ENCODE results near the gene TNFRSF13B. TPM values are rescaled to one million over a fixed set of nuclear protein-coding genes. Genes with fewer than 3 reads are reported as not detected.

TNFRSF13B gene
- total RNA-seq, 4 donors from 2014 or later: 9.2 TPM; not detected in 3

DNA sequence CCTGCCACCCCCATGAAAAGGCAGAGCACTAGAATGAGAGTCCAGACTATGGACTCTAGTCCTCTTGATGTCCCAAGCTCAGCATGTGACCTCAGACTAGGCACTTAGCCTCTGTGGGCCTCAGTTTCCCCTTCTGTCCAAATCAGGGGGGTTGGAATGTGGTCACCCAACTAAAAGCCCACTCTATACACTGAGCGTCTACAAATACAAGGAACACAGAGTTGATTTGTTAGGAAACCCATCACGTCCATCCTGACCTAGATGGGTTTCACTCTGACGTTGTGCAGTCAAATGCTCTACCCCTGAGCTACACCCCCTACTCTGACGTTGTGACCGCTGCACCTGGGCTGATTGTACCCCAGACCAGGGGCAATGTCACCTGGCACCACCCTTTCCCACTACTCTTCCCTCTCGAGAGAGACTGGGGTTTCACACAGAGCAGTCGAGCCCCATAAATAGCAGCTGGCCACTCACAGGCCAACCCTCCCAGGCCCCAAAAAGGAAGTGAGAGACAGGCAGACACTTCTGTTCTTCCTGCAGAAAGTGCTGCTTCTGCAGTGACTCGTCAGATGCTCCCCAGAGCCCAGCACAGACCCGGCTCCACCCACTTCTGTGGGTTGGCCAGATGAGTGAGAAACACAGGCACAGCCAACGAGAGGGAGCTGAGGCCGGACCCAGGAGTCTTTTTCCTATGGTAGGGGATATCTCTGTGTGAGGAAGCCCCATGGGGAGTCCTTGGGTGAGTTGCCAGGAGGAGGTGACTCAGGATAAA, 16.1 kb upstream of the TNFRSF13B start:
- Histone ChIP-seq H3K27ac (peak overlapping the region; percentile 58 to 83 (median 66)), H3K36me3 (no peaks in the 10 kb centered on the region), H3K27me3 (no peaks in the 10 kb centered on the region), H3K4me1 (peaks cover 3 to 25% (median 12%) of the 10 kb centered on the region in 4 donors), H3K4me3 (no peak overlapping the region), H3K9me3 (no peaks in the 10 kb centered on the region)
- 55% methylated on average over 11 of the region's 11 CpGs; no CpG with 5 or more reads in 1 of the 2 donors for WGBS, 2 donors (ENCODE audit: low coverage in 1 of 2)
- DNase-seq: peak; percentile 85
- in situ Hi-C loops (cut with MboI; ENCODE audit: low pct_ligation_motif_present in 1 of 4, low pct_unique_long_range_greater_than_20kb in 1 of 4, low sequenced_read_pairs in 3 of 4) (loop anchor here in 2 of 4 donors (25.0 kb wide), 2 partner anchors 324 to 451 kb away; partner anchors contain the start of gene NT5M (in 1 of the 2)), intact Hi-C loops (cut with DNase I; ENCODE audit: low total_unique reads) (no loop called here)
- TF ChIP-seq, protein P1, sequence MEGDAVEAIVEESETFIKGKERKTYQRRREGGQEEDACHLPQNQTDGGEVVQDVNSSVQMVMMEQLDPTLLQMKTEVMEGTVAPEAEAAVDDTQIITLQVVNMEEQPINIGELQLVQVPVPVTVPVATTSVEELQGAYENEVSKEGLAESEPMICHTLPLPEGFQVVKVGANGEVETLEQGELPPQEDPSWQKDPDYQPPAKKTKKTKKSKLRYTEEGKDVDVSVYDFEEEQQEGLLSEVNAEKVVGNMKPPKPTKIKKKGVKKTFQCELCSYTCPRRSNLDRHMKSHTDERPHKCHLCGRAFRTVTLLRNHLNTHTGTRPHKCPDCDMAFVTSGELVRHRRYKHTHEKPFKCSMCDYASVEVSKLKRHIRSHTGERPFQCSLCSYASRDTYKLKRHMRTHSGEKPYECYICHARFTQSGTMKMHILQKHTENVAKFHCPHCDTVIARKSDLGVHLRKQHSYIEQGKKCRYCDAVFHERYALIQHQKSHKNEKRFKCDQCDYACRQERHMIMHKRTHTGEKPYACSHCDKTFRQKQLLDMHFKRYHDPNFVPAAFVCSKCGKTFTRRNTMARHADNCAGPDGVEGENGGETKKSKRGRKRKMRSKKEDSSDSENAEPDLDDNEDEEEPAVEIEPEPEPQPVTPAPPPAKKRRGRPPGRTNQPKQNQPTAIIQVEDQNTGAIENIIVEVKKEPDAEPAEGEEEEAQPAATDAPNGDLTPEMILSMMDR (IDR thresholded peaks at IDR 0.05): no peak
- TF ChIP-seq POLR2AphosphoS5 (IDR thresholded peaks at IDR 0.05) (peak in 2 of 3 donors; percentile 63 to 67), EP300 (IDR thresholded peaks at IDR 0.05; ENCODE audit: low read depth) (no peak), POLR2A (IDR thresholded peaks at IDR 0.05) (peak; percentile 35)

DNA sequence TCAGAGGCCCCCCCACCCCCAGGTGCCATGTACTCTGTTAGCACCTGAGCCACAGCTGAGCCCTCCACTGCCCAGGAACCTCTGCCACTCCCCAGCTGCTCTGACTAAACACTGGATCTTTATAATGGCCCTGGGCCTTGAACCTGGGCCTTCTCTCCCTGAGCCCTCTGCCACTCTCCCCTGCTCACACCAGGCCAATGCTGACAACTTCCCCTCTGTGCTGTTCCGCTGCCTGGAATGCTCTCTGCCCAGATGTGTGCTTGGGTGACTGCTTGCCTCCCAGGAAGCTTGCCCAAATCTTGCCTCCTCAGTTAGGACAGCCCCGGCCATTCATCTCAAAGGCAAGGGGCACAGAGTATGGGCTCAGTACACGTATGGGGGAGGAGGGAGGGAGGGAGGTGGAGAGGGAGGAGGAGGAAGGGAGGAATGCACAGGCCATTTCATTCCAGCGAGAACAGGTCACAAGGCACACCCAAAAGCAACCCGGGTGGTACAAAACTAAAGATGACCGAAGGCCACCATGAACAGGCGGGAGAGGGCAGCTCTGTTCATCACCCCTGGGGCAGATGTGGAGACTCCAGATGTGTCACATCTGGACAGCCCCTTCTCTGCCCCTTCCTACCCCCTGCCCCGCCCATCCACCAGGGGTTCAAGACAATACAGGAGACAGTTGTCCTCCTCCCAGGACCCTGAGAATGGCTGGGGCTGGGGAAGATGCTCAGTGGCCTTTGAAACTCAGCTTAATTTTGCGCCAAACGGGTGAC, 15.3 kb upstream of the TNFRSF13B start:
- intact Hi-C loops (cut with DNase I; ENCODE audit: low total_unique reads): no loop called here
- H3K4me3 ChIP-seq: no peak overlapping the region
- WGBS, 2 donors (ENCODE audit: low coverage in 1 of 2): 85% methylated on average over 10 of the region's 10 CpGs; no CpG with 5 or more reads in 1 of the 2 donors
- DNase-seq: no peak
- H3K27ac ChIP-seq: peak overlapping the region; percentile 40 to 83 (median 60)
- in situ Hi-C loops (cut with MboI; ENCODE audit: low pct_ligation_motif_present in 1 of 4, low pct_unique_long_range_greater_than_20kb in 1 of 4, low sequenced_read_pairs in 3 of 4): loop anchor here in 2 of 4 donors (25.0 kb wide), 2 partner anchors 325 to 450 kb away; partner anchors contain the start of gene NT5M (in 1 of the 2)
- no peak for TF ChIP-seq EP300 (IDR thresholded peaks at IDR 0.05; ENCODE audit: low read depth)
- TF ChIP-seq, protein P1 (IDR thresholded peaks at IDR 0.05): no peak
- TF ChIP-seq POLR2A (IDR thresholded peaks at IDR 0.05): no peak
- TF ChIP-seq POLR2AphosphoS5 (IDR thresholded peaks at IDR 0.05): no peak
- peaks cover 3 to 25% (median 12%) of the 10 kb centered on the region in 4 donors for H3K4me1 ChIP-seq
- no peaks in the 10 kb centered on the region for H3K9me3 ChIP-seq
- H3K27me3 ChIP-seq: no peaks in the 10 kb centered on the region
- H3K36me3 ChIP-seq: no peaks in the 10 kb centered on the region

DNA sequence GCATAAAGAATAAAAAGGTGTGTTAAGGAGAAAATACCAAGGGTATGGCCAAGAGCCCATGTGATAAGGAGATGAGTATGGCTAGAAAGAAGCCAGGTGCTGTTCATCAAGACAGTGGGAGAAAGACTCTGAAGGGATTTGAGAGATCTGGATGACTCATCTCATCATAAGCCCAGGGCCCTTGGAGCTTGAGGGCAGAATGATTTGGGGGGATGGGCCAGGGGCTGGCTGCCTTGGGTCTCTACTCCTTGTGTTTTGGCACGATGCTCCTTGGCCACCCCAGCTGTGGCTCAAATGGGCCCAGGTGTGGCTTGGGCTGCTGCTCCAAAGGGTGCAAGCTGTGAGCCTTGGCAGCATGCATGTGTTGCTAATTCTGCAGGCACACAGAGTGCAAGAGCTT, 14.5 kb upstream of the TNFRSF13B start:
- TF ChIP-seq POLR2AphosphoS5 (IDR thresholded peaks at IDR 0.05): no peak
- TF ChIP-seq, protein P1 (IDR thresholded peaks at IDR 0.05): no peak
- no peak for TF ChIP-seq EP300 (IDR thresholded peaks at IDR 0.05; ENCODE audit: low read depth)
- no peak for TF ChIP-seq POLR2A (IDR thresholded peaks at IDR 0.05)
- no peak overlapping the region for H3K27ac ChIP-seq
- no peaks in the 10 kb centered on the region for H3K36me3 ChIP-seq
- WGBS, 2 donors (ENCODE audit: low coverage in 1 of 2): 80 to 83% methylated on average over 1 of the region's 1 CpG
- DNase-seq: no peak
- intact Hi-C loops (cut with DNase I; ENCODE audit: low total_unique reads) (no loop called here), in situ Hi-C loops (cut with MboI; ENCODE audit: low pct_ligation_motif_present in 1 of 4, low pct_unique_long_range_greater_than_20kb in 1 of 4, low sequenced_read_pairs in 3 of 4) (loop anchor here in 2 of 4 donors (25.0 kb wide), 2 partner anchors 326 to 449 kb away; partner anchors contain the start of gene NT5M (in 1 of the 2))
- no peaks in the 10 kb centered on the region for H3K27me3 ChIP-seq
- no peak overlapping the region for H3K4me3 ChIP-seq
- H3K9me3 ChIP-seq: no peaks in the 10 kb centered on the region
- H3K4me1 ChIP-seq: peaks cover 1 to 25% (median 12%) of the 10 kb centered on the region in 4 donors

DNA sequence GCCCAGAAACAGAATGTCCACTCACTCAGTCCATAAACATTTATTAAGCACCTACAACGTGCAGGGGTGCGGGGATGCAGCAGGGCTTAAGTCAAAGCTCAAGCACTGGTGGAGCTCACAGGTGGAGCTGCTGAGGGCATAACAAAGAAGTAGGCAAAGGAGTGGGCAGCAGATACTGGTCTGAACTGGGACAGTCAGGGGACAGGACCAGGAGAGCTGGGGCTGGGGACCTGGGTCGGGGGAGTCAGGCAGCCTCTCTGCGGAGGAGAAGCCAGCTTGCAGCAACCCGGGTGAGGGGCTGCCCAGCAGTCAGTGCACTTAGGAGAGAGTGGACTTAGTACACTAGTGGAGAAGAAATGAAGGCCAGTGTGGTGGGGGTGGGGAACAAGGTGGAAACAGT, 10.0 kb upstream of the TNFRSF13B start:
- peak overlapping the region in 2 of 4 donors; percentile 13 to 22 for H3K27ac ChIP-seq
- peaks cover 4% of the 10 kb centered on the region for H3K27me3 ChIP-seq
- H3K4me3 ChIP-seq: no peak overlapping the region
- no peaks in the 10 kb centered on the region for H3K36me3 ChIP-seq
- intact Hi-C loops (cut with DNase I; ENCODE audit: low total_unique reads): no loop called here
- H3K4me1 ChIP-seq: peaks cover 0 to 5% (median 0%) of the 10 kb centered on the region in 4 donors
- WGBS, 2 donors (ENCODE audit: low coverage in 1 of 2): 95 to 100% methylated on average over 1 to 5 of the region's 5 CpGs
- no peaks in the 10 kb centered on the region for H3K9me3 ChIP-seq
- in situ Hi-C loops (cut with MboI; ENCODE audit: low pct_ligation_motif_present in 1 of 4, low pct_unique_long_range_greater_than_20kb in 1 of 4, low sequenced_read_pairs in 3 of 4): loop anchor here in 2 of 4 donors (25.0 kb wide), 2 partner anchors 330 to 445 kb away; partner anchors contain the start of gene NT5M (in 1 of the 2)
- DNase-seq: no peak
- no peak for TF ChIP-seq EP300 (IDR thresholded peaks at IDR 0.05; ENCODE audit: low read depth)
- TF ChIP-seq, protein P1 (IDR thresholded peaks at IDR 0.05): no peak
- no peak for TF ChIP-seq POLR2AphosphoS5 (IDR thresholded peaks at IDR 0.05)
- TF ChIP-seq POLR2A (IDR thresholded peaks at IDR 0.05): no peak
